ENCODE data around the gene OGFR.

The OGFR gene

GRCh38 chr20:62828051-62828450 is 23.4 kb downstream of the OGFR start:
- no peak for DNase-seq

GRCh38 chr20:62828511-62829230 is 24.0 kb downstream of the OGFR start:
- DNase-seq = no peak

- no peak for DNase-seq
Observed at GRCh38 chr20:62829231-62830230, 24.9 kb downstream of the OGFR start.

GRCh38 chr20:62830251-62830650 is 25.6 kb downstream of the OGFR start:
- no peak for DNase-seq

- DNase-seq = no peak
Observed at GRCh38 chr20:62830821-62831220, 26.2 kb downstream of the OGFR start.

- no peak for DNase-seq
Observed at GRCh38 chr20:62831361-62831788, 26.7 kb downstream of the OGFR start.

- DNase-seq = no peak
Observed at GRCh38 chr20:62831854-62832211, 27.2 kb downstream of the OGFR start.

- DNase-seq = no peak
Observed at GRCh38 chr20:62832212-62832922, 27.7 kb downstream of the OGFR start.

- no peak for DNase-seq
Observed at GRCh38 chr20:62832951-62833391, 28.3 kb downstream of the OGFR start.

- no peak for DNase-seq
Observed at GRCh38 chr20:62834967-62835730, 30.5 kb downstream of the OGFR start.

- DNase-seq = no peak
Observed at GRCh38 chr20:62835931-62836861, 31.6 kb downstream of the OGFR start.

- DNase-seq = no peak
Observed at GRCh38 chr20:62836967-62837490, 32.4 kb downstream of the OGFR start.

GRCh38 chr20:62837790-62838127 is 33.1 kb downstream of the OGFR start:
- no peak for DNase-seq

- DNase-seq = no peak
Observed at GRCh38 chr20:62838128-62838891, 33.7 kb downstream of the OGFR start.

- no peak for DNase-seq
Observed at GRCh38 chr20:62839261-62839660, 34.6 kb downstream of the OGFR start.

GRCh38 chr20:62839816-62840215 is 35.2 kb downstream of the OGFR start:
- no peak for DNase-seq

- DNase-seq = no peak
Observed at GRCh38 chr20:62840244-62841197, 35.9 kb downstream of the OGFR start.

GRCh38 chr20:62841705-62842212 is 37.1 kb downstream of the OGFR start:
- DNase-seq = no peak

- no peak for DNase-seq
Observed at GRCh38 chr20:62843656-62844055, 39.0 kb downstream of the OGFR start.

All from fibroblast of skin of right quadriceps (primary cell).